Activated naive CD4-positive, alpha-beta T cell treated with Interleukin-2 at 50 U/mL for 16 hours (primary cell): ENCODE results near the gene RNF223.
"Not testable (repeated sequence)": the region's sequence is repeated elsewhere in the genome, so short reads cannot be mapped to it uniquely, and the experiment has no call there.

Experiments
- DNase-seq: peaks from one replicate; pipeline ENCODE4 v3.0.0-alpha.2; 2020

RNF223 gene

DNA sequence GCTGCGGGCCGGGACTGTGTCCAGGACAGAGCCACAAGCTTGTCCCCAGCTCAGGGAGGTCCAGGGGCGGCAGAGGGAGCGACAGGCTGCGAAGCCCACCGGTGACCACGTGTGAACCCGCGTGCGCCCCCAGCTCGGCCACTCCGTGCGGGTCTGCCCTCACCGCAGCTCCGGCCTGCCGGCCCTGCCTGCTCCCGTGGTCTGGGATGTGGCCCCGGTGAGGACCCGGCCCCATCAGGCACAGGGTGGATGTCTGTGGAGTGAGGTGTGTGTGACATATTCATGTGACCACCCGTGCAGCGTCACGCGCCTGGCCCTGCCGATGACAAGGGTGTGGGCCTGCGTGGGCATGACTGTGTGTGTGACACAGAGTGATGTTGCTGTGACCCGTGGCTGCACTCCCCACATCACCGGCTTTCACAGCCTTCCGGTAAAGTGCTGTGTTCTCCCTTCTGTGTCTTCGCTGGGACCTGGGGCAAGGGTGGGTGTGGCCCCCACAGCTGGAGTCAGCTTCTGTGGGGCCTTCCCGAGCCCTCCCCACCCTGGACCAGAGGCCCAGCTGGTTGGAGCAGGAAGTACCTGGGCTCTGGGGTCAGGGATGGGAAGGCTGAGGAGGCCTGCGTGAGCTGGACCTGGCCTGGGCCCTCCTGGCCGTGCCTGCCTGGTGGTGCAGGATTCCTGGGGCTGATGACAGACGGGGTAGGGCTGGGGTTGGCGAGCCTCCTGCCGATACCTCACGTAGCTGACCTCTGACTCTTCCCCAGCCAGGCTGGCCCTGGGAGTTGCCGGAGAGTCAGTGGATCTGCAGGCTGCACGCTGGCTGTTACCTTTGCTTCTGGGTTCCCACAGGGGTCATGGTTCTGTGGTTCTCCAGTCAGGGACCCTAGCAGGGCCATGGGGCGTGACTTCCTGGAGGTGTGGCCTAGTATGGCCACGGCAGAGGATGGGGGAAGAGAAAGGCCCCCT lies 4.1 kb downstream of the RNF223 start:
- peak; percentile 24 for DNase-seq

DNA sequence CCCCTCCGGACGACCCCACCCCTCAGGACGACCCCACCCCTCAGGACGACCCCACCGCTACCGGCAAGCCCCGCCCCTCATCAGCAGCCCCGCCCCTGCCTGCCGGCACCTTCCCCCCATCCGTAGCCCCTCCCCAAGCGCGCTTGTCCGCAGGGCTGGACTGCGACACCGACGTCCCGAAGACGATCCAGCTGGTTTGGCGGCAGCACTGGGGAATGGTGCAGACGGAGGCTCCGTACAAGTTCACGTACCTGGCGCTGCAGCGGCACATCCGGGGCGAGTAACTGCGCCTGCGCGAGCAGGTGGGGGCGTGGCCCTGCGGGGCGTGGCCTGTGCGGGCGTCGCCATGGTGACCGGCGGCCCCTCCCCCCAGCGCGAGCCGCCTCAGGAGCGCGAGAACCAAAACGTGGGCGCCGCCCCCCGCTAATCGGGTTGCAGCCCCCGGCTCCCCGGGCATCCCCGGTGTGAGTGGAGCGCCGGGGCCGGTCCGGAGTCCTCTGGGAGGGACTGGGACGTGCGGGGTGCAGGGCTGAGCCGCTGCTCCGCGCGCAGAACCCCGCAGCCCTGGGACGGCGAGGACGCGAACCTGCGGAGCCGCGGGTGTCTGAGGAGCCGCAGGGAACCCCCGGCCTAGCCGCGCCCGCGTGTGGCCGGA lies 4.9 kb downstream of the RNF223 start:
- peak; percentile 87 for DNase-seq

DNA sequence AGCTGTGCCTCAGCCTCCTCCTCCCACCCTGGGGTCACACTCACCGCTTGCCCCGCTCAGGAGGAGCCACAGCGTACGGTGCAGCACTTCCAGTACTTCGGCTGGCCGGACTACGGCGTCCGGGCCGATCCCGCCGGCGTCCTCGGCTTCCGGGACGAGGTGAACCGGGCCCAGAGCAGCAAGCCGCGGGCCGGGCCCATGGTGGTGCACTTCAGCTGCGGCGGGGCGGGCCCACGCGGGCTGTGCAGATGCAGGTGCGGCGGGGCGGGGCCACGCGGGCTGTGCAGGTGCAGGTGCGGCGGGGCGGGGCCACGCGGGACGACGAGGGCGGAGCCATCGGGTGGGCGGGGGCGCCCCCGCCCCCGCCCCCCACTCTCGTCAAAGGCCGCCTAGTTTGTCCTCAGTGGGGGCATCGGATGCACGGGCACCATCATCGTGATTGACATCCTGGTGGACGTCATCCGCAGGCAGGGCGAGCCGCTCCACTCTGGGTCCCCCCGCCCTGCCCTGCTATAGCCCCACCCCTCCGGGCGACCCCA lies 5.5 kb downstream of the RNF223 start:
- peak; percentile 28 for DNase-seq

- no peak for DNase-seq
Observed at GRCh38 chr1:1067860-1068516, 6.1 kb downstream of the RNF223 start.

- no peak for DNase-seq
Observed at GRCh38 chr1:1067284-1067859, 6.7 kb downstream of the RNF223 start.

- no peak for DNase-seq
Observed at GRCh38 chr1:1066403-1067283, 7.5 kb downstream of the RNF223 start.

- not testable (repeated sequence) for DNase-seq
Observed at GRCh38 chr1:1065940-1066304, 8.2 kb downstream of the RNF223 start.

DNA sequence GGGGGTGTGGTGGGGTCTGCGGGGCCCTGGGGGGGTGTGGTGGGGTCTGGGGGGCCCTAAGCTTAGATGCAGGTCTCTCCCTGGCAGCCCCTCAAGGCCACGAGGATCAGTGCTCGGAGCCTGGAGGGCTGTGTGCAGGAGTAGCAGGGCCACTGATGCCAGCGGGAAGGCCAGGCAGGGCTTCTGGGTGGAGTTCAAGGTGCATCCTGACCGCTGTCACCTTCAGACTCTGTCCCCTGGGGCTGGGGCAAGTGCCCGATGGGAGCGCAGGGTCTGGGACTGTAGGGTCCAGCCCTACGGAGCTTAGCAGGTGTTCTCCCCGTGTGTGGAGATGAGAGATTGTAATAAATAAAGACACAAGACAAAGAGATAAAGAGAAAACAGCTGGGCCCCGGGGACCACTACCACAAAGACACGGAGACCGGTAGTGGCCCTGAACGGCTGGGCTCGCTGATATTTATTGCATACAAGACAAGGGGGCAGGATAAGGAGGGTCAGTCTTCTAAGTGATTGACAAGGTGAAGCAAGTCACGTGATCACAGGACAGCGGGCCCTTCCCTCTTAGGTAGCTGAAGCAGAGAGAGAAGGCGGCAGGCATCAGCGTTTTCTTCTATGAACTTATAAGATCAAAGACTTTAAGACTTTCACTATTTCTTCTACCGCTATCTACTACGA lies 8.7 kb downstream of the RNF223 start:
- DNase-seq: no peak

DNA sequence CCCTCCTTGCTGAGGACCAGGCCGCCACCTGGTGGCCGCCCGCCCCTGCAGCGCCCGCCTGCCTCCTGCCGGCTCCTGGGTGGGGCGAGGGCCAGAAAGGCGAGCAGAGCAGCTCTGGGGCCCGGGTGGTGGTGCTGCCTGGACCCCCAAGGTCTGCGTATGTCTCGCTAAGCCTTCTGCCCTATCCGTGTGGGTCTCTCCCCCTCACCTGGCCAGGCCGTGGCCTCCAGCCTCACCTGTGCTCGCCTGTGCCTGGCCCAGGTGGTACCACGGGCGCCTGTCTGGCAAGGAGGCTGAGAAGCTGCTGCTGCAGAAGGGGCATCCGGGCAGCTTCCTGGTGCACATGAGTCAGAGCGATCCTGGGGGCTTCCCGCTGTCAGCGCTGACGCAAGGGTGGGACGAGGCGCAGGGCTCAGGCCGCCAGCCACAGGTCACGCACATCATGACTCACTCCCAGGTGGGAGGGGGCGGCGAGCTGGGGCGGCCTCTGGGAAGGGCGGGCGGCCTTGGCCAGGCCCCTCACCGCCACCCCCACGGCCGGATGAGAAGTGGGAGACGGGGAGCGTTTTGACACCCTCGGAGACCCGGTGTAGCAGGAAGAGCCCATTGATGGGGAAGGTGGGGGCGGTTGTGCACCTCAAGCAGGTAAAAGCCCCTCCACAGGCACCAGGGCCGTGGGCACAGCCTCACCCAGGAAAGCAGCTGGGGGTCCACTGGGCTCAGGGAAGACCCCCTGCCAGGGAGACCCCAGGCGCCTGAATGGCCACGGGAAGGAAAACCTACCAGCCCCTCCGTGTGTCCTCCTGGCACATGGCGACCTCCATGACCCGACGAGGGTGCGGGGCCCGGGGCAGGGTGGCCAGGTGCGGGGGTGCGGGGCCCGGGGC lies 9.9 kb downstream of the RNF223 start:
- peak; percentile 91 for DNase-seq

- no peak for DNase-seq
Observed at GRCh38 chr1:1063261-1063944, 10.7 kb downstream of the RNF223 start.

DNA sequence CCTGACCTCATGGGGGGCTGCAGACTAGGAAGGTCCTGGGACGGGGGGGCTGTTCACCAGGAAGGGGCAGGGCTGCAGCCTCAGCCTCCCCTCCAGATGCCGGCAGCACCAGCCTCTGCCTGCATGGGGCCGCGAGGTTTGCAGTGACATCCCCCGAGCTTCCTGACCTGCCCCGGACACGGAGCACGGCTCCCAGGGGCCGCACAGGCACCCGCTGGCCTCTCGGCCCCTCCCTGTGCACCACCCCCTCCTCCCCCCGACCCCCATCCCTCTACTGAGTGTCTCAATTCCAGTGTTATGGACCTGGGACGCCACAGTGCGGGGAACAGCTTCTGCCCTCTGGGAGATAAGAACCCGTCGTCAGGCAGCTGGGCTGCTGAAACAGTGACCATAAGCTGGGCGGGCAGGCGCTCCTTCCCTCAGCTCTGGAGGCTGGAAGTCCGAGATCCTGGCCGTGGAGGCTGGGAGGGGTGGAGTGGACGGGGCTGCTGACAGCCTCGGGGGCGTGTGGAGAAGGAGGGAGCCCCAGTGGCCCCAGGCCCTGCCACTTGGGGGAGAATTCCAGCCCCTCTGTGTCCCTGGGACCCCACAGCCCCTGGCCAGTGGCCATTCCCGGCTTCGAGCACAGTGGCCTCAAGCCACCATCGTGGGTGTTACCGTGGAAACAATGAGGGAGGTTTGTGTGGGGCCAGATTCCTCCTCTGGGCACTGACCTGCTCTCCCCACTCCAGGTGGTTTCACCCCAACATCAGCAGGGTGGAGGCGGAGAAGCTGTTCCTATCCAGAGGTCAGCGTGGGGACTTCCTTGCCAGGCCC lies 11.6 kb downstream of the RNF223 start:
- DNase-seq: no peak

GRCh38 chr1:1061682-1062345 lies 12.3 kb downstream of the RNF223 start:
- no peak for DNase-seq

DNA sequence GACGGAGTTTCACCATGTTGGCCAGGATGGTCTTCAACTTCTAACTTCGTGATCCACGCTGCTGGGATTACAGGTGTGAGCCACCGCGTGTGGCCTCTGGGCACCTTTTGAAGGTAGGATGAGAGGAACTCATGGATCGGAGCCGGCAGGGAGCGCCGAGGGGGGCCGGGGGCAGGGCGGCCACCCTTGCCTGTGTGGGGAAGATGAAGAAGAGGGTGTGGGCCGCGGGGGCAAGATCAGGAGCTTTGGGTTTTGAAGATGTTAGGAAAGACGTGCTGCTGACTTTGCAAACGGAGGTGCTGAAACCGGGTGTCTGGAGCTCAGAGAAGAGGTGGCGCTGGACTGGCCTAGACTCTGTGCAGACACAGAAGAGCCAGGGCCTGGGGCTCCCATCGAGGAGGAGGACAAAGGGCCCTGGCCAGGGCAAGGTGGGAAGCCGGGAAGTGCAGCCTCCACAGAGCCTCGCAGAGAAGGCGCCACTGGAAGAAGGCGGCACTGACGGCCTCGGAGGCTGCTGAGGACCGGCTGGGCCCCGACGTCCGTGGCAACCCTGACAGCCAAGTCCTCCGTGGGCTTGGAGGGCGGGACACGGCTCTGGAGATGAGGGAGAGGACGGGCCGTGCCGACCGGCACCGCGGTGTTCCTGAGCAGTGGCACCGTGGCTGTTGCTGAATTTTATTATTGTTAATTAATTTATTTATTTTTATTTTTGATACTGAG lies 13.7 kb downstream of the RNF223 start:
- DNase-seq: no peak

- peak; percentile 95 for DNase-seq
Observed at GRCh38 chr1:1059494-1060280, 14.4 kb downstream of the RNF223 start.

DNA sequence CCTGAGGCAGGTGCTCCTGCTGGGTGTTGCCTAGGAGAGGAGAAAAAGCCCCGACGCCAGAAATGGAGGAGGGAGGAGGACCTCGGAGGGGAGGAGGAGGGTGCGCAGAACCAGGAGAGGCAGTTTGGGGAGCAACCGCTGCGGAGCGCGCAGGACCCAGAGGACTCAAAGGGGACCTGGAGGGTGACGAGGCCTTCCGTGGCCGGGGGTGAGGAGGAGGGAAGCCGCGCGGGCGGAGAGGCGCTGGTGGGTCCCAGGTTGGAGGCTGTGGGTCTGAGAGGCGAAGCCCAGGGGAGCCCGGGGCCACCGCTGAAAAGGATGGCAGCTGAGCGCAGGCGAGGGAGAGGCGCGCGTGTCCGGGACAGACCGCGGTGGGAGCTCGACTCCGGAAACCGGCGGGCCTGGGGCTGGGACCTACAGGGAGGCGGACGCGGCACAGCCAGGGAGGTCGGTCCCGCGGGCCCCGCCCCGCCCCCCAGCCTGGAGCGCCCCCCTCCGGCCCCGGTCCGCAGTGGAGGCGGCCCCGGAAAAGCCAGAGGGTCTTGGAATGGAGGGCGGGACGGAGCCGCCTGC lies 15.1 kb downstream of the RNF223 start:
- DNase-seq: no peak
